IMR-90 (cell line): Measurements from ENCODE around the gene OPTN. TPM values are rescaled to one million over a fixed set of nuclear protein-coding genes. Genes with fewer than 3 reads are reported as not detected.

Experiments
- ATAC-seq: fragments of 200-7000 bp; cut with Tn5 transposase; 2 replicates; pipeline ENCODE4 v1.9.1; 2020; ENCODE audit warnings: low read depth, mild to moderate bottlenecking, moderate library complexity
- BruUV-seq: library from RNA; stranded (reverse); fragments of 400-500 nt; replicated peaks from 2 replicates; lab custom pipeline; 2021; lab: Mats Ljungman, UMichigan
- CTCF ChIA-PET: fragments of 300-600 bp; formaldehyde crosslinking; extraction: SDS; loops from one replicate; lab custom pipeline; 2021; ENCODE audit warnings: antibody characterized with exemption; lab: Yijun Ruan, JAX
- POLR2A ChIA-PET: fragments of 300-600 bp; sonication (Branson Sonifier 250); formaldehyde crosslinking; loops from one replicate; lab custom pipeline; 2022; ENCODE audit warnings: antibody characterized with exemption; ENCODE audit not compliant: unreplicated experiment; lab: Charles Lee
- DNase-seq: peaks from one replicate; pipeline ENCODE4 v3.0.0; 2013
- H2AFZ ChIP-seq: replicated peaks from 2 replicates; pipeline ENCODE3; 2013; ENCODE audit warnings: low read length, mild to moderate bottlenecking; ENCODE audit not compliant: poor library complexity
- H2AK5ac ChIP-seq: 2 replicates; pipeline ENCODE4 v1.6.1; 2013; ENCODE audit warnings: low read depth, low read length, inconsistent platforms
- H2AK9ac ChIP-seq: replicated peaks from 2 replicates; pipeline ENCODE3; 2013; ENCODE audit warnings: mild to moderate bottlenecking, low read depth, low read length, moderate library complexity; ENCODE audit not compliant: poor library complexity
- H2BK120ac ChIP-seq: 2 replicates; pipeline ENCODE4 v1.6.1; 2013; ENCODE audit warnings: low read depth, low read length, inconsistent platforms
- H2BK15ac ChIP-seq: 3 replicates; pipeline ENCODE4 v1.6.1; 2013; ENCODE audit warnings: low read depth, low read length, inconsistent platforms
- H2BK20ac ChIP-seq: 2 replicates; pipeline ENCODE4 v1.6.1; 2013; ENCODE audit warnings: low read depth, mild to moderate bottlenecking, inconsistent platforms, low read length, moderate library complexity
- H2BK5ac ChIP-seq: 2 replicates; pipeline ENCODE4 v1.6.1; 2013; ENCODE audit warnings: mild to moderate bottlenecking, low read depth, low read length, inconsistent platforms; ENCODE audit not compliant: poor library complexity, severe bottlenecking
- H3K14ac ChIP-seq: replicated peaks from 2 replicates; pipeline ENCODE4 v1.6.1; 2013; ENCODE audit warnings: low read depth, low read length, inconsistent platforms
- H3K18ac ChIP-seq: 2 replicates; pipeline ENCODE4 v1.6.1; 2013; ENCODE audit warnings: low read depth, low read length, control low read depth
- H3K23ac ChIP-seq: 2 replicates; pipeline ENCODE4 v1.6.1; 2013; ENCODE audit warnings: low read depth, low read length, inconsistent platforms
- H3K27ac ChIP-seq: 2 replicates; pipeline ENCODE4 v1.5.1; 2013; ENCODE audit warnings: mild to moderate bottlenecking, control low read depth, low read length; ENCODE audit not compliant: insufficient read depth
- H3K27me3 ChIP-seq: 2 replicates; pipeline ENCODE4 v1.6.1; 2013; ENCODE audit warnings: low read length; ENCODE audit not compliant: control insufficient read depth, insufficient read depth
- H3K36me3 ChIP-seq: 2 replicates; pipeline ENCODE4 v1.6.1; 2013; ENCODE audit warnings: low read length, mixed read lengths; ENCODE audit not compliant: control insufficient read depth, insufficient read depth
- H3K4ac ChIP-seq: 2 replicates; pipeline ENCODE4 v1.6.1; 2013; ENCODE audit warnings: low read depth, low read length, inconsistent platforms
- H3K4me1 ChIP-seq: 2 replicates; pipeline ENCODE4 v1.6.1; 2013; ENCODE audit warnings: low read length, mixed read lengths; ENCODE audit not compliant: control insufficient read depth, insufficient read depth
- H3K4me2 ChIP-seq: 2 replicates; pipeline ENCODE4 v1.6.1; 2013; ENCODE audit warnings: low read depth, mild to moderate bottlenecking, control low read depth, low read length, moderate library complexity
- H3K4me3 ChIP-seq: 2 replicates; pipeline ENCODE4 v1.5.1; 2013; ENCODE audit warnings: low read depth, mild to moderate bottlenecking, control low read depth, low read length, moderate library complexity; ENCODE audit not compliant: insufficient read depth
- H3K56ac ChIP-seq: 2 replicates; pipeline ENCODE4 v1.6.1; 2013; ENCODE audit warnings: low read length, inconsistent platforms; ENCODE audit not compliant: insufficient read depth; ENCODE audit errors: extremely low read depth
- H3K79me1 ChIP-seq, 2 experiments: 2 replicates each; pipeline ENCODE4 v1.6.1; 2013; ENCODE audit warnings: low read length in 2 of 2, inconsistent platforms in 1 of 2, low read depth in 1 of 2
- H3K9ac ChIP-seq: 2 replicates; pipeline ENCODE4 v1.6.1; 2013; ENCODE audit warnings: low read depth, low read length, control low read depth
- H3K9me1 ChIP-seq: 2 replicates; pipeline ENCODE4 v1.6.1; 2013; ENCODE audit warnings: low read length, inconsistent platforms; ENCODE audit not compliant: insufficient read depth
- H3K9me3 ChIP-seq: 2 replicates; pipeline ENCODE4 v1.6.1; 2013; ENCODE audit warnings: low read length; ENCODE audit not compliant: control insufficient read depth, insufficient read depth
- H4K20me1 ChIP-seq: 2 replicates; pipeline ENCODE4 v1.6.1; 2013; ENCODE audit warnings: low read length, inconsistent platforms; ENCODE audit not compliant: insufficient read depth
- H4K5ac ChIP-seq: 2 replicates; pipeline ENCODE4 v1.6.1; 2013; ENCODE audit warnings: mild to moderate bottlenecking, low read depth, low read length, control low read depth
- H4K8ac ChIP-seq, 2 experiments: 2 replicates each; pipeline ENCODE4 v1.6.1; 2013; ENCODE audit warnings: low read depth in 2 of 2, low read length in 2 of 2, control low read depth in 1 of 2, inconsistent platforms in 1 of 2
- H4K91ac ChIP-seq: 2 replicates; pipeline ENCODE4 v1.6.1; 2013; ENCODE audit warnings: low read depth, low read length, inconsistent platforms; ENCODE audit not compliant: insufficient read depth
- CHD1 ChIP-seq: IDR thresholded peaks from 2 replicates; pipeline ENCODE4 v1.6.1; 2012; ENCODE audit warnings: low read depth, low read length, improper control_type of control experiment
- MXI1 ChIP-seq: IDR thresholded peaks from 2 replicates; pipeline ENCODE4 v1.6.1; 2012; ENCODE audit warnings: low read depth, mild to moderate bottlenecking, low read length, moderate library complexity, borderline replicate concordance
- NFE2L2 ChIP-seq: fragments of 150-350 bp; IDR thresholded peaks from 2 replicates; pipeline ENCODE4 v1.6.1; 2016; ENCODE audit warnings: low read depth, mild to moderate bottlenecking, low read length
- POLR2A ChIP-seq: IDR thresholded peaks from 2 replicates; pipeline ENCODE4 v1.6.1; 2012; ENCODE audit warnings: mild to moderate bottlenecking, low read depth, low read length
- RAD21 ChIP-seq: IDR thresholded peaks from 2 replicates; pipeline ENCODE4 v1.6.1; 2012; ENCODE audit warnings: low read length, improper control_type of control experiment
- RCOR1 ChIP-seq: IDR thresholded peaks from 2 replicates; pipeline ENCODE4 v1.6.1; 2012; ENCODE audit warnings: mild to moderate bottlenecking, low read length, improper control_type of control experiment; ENCODE audit not compliant: insufficient replicate concordance
- SMC3 ChIP-seq: fragments of 150-350 bp; IDR thresholded peaks from 2 replicates; pipeline ENCODE4 v1.6.1; 2016; ENCODE audit warnings: low read depth, mild to moderate bottlenecking, antibody characterized with exemption, low read length, moderate library complexity
- WGBS, 2 experiments: methylation state at CpG; one replicate each; pipeline versions ENCODE4 v1.1.5 to v1.1.7; 2013; ENCODE audit warnings: missing lambda C conversion rate in 2 of 2; ENCODE audit not compliant: insufficient read length in 1 of 2; ENCODE audit errors: extremely low coverage in 2 of 2; 5-methylcytosine and 5-hydroxymethylcytosine counted together
- dilution Hi-C: fragments of 300-500 bp; cut with HindIII; formaldehyde crosslinking; loops from one replicate; pipeline ENCODE4 v1.14.3; 2018; ENCODE audit warnings: low sequenced_read_pairs; ENCODE audit not compliant: unreplicated experiment
- in situ Hi-C: fragments of 300-500 bp; cut with MboI; formaldehyde crosslinking; loops from 3 replicates; pipeline ENCODE4 v1.14.3; 2019; ENCODE audit warnings: low sequenced_read_pairs, inconsistent platforms, mixed read lengths
- intact Hi-C: fragments of 100-400 bp; cut with micrococcal nuclease; formaldehyde crosslinking; loops from 2 replicates; pipeline ENCODE4 v1.10.0; 2022
- polyA plus RNA-seq, 3 experiments: library from polyadenylated mRNA; depleted of rRNA; stranded (reverse); fragments of >200 nt; gene quantifications; 2 replicates each; pipeline ENCODE4 v1.2.3, GENCODE V29; 2012; ENCODE audit warnings: low replicate concordance in 1 of 3
- total RNA-seq: library from RNA; depleted of rRNA; stranded (reverse); fragments of >200 nt; gene quantifications from 2 replicates; pipeline ENCODE4 v1.2.3, GENCODE V29; 2012
- TF ChIP-seq, protein P1 (sequence below): conservative IDR thresholded peaks from 2 replicates; pipeline ENCODE4 v1.5.1; 2012; ENCODE audit warnings: mild to moderate bottlenecking, low read depth, low read length, improper control_type of control experiment
- TF ChIP-seq, protein P2 (sequence below): fragments of 150-350 bp; IDR thresholded peaks from 2 replicates; pipeline ENCODE4 v1.6.1; 2016; ENCODE audit warnings: low read depth, mild to moderate bottlenecking, low read length, moderate library complexity, borderline replicate concordance
- TF ChIP-seq, protein P3 (sequence below): fragments of 150-350 bp; IDR thresholded peaks from 2 replicates; pipeline ENCODE4 v1.6.1; 2017; ENCODE audit warnings: mild to moderate bottlenecking, antibody characterized with exemption, low read length, low read depth

The OPTN gene
- total and polyA plus RNA-seq, 2 of the 4 experiments (the other 2 are of a cell fraction), result 34.8 to 41.4 TPM

DNA sequence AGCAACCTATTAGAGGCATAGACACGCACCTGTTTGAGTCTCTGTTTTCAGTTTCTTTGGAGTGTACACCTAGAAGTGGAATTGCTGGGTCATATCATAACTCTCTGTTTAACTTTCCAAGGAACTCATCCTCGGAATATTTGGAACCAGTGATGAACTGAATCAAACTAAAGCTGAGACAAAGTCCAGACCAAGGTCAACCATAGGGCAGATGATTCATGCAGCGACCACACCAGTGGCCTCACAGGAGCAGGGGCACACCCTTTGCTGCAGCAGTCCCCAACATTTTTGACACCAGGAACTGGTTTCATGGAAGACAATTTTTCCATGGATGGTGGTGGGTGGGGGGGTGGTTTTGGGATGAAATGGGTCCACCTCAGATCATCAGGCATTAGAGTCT, 4.9 kb upstream of the OPTN start:
- no peak overlapping the region for H2BK5ac ChIP-seq
- no peak overlapping the region for H2BK120ac ChIP-seq
- H3K9ac ChIP-seq, result no peak overlapping the region
- no peaks in the 10 kb centered on the region for H3K27me3 ChIP-seq
- H3K56ac ChIP-seq, result no peak overlapping the region
- no peak overlapping the region for H4K5ac ChIP-seq
- H3K4me3 ChIP-seq, result no peak overlapping the region
- no peak overlapping the region for H2AK9ac ChIP-seq
- in situ Hi-C loops (no loop called here), intact Hi-C loops (no loop called here), dilution Hi-C loops (no loop called here)
- no peak for ATAC-seq
- peaks cover 1% of the 10 kb centered on the region; the same call in 1 of the 2 replicates for H3K4me1 ChIP-seq
- H3K4ac ChIP-seq, result no peak overlapping the region
- DNase-seq, result no peak
- peaks cover 2% of the 10 kb centered on the region; the same call in 1 of the 2 replicates for H3K9me3 ChIP-seq
- H3K4me2 ChIP-seq, result no peak overlapping the region
- no peak overlapping the region for H4K8ac ChIP-seq
- H2AFZ ChIP-seq, result no peak overlapping the region
- POLR2A ChIA-PET, result no interaction called here
- TF ChIP-seq CHD1, result no peak
- no peak for TF ChIP-seq MXI1
- no peak for TF ChIP-seq NFE2L2
- TF ChIP-seq, protein P1, sequence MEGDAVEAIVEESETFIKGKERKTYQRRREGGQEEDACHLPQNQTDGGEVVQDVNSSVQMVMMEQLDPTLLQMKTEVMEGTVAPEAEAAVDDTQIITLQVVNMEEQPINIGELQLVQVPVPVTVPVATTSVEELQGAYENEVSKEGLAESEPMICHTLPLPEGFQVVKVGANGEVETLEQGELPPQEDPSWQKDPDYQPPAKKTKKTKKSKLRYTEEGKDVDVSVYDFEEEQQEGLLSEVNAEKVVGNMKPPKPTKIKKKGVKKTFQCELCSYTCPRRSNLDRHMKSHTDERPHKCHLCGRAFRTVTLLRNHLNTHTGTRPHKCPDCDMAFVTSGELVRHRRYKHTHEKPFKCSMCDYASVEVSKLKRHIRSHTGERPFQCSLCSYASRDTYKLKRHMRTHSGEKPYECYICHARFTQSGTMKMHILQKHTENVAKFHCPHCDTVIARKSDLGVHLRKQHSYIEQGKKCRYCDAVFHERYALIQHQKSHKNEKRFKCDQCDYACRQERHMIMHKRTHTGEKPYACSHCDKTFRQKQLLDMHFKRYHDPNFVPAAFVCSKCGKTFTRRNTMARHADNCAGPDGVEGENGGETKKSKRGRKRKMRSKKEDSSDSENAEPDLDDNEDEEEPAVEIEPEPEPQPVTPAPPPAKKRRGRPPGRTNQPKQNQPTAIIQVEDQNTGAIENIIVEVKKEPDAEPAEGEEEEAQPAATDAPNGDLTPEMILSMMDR, result no peak
- no peak for TF ChIP-seq RCOR1
- no peak for TF ChIP-seq RAD21
- TF ChIP-seq, protein P2, sequence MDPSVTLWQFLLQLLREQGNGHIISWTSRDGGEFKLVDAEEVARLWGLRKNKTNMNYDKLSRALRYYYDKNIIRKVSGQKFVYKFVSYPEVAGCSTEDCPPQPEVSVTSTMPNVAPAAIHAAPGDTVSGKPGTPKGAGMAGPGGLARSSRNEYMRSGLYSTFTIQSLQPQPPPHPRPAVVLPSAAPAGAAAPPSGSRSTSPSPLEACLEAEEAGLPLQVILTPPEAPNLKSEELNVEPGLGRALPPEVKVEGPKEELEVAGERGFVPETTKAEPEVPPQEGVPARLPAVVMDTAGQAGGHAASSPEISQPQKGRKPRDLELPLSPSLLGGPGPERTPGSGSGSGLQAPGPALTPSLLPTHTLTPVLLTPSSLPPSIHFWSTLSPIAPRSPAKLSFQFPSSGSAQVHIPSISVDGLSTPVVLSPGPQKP, result no peak
- TF ChIP-seq SMC3, result no peak
- TF ChIP-seq, protein P3, sequence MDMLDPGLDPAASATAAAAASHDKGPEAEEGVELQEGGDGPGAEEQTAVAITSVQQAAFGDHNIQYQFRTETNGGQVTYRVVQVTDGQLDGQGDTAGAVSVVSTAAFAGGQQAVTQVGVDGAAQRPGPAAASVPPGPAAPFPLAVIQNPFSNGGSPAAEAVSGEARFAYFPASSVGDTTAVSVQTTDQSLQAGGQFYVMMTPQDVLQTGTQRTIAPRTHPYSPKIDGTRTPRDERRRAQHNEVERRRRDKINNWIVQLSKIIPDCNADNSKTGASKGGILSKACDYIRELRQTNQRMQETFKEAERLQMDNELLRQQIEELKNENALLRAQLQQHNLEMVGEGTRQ, result no peak
- TF ChIP-seq POLR2A, result no peak
- CTCF ChIA-PET, result no interaction called here
- H3K9me1 ChIP-seq, result no peaks in the 10 kb centered on the region; the same call in 1 of the 2 replicates
- no peak overlapping the region for H3K23ac ChIP-seq
- H3K79me1 ChIP-seq, result no peaks in the 10 kb centered on the region
- 50% methylated on average over 1 of the region's 3 CpGs; no CpG with 5 or more reads in 1 of the 2 experiments for WGBS, 2 experiments
- H3K14ac ChIP-seq, result no peak overlapping the region
- no peak overlapping the region for H2AK5ac ChIP-seq
- BruUV-seq, result no TSS peak
- H3K36me3 ChIP-seq, result no peaks in the 10 kb centered on the region
- H4K20me1 ChIP-seq, result no peaks in the 10 kb centered on the region
- no peak overlapping the region for H3K18ac ChIP-seq
- H2BK20ac ChIP-seq, result no peak overlapping the region
- no peak overlapping the region for H4K91ac ChIP-seq
- H2BK15ac ChIP-seq, result no peak overlapping the region
- H3K27ac ChIP-seq, result no peak overlapping the region
